GM19397 (cell line): ENCODE results near the gene HBG2.
"Not testable (repeated sequence)": the region's sequence is repeated elsewhere in the genome, so short reads cannot be mapped to it uniquely, and the experiment has no call there.

Experiments
- ATAC-seq: cut with Tn5 transposase; IDR thresholded peaks from one replicate; pipeline ENCODE4 v1.9.1; 2021; ENCODE audit warnings: mild to moderate bottlenecking, moderate library complexity; ENCODE audit not compliant: unreplicated experiment

HBG2 gene

DNA sequence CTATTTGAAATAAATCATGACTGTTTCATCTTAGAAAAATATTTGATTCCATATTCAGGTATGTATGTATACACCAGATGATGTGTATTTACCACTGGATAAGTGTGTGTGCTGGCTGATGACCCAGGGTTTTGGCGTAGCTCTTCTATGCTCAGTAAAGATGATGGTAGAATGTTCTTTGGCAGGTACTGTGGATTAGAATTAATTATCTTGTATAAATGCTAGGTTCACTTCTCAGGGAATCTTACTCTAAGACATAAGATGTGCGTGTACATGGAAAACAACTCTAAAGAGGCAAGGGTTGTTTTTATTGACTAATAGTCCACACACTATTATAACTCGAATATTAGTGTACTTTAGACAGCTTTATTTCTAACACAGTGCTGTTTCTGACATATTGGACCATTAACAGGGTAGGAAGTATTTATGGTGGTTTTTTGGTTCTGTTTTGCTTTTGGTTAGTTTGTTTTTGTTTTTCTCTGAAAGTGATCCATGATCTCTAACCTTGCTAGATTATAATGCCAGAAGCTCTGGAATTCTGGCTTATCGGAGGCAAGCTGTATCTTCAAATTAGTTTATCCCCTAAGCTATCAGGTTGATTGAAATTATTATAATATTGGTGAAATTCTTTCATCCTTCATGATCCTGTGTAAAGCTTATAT is 3.9 kb downstream of the HBG2 start:
- no peak for ATAC-seq

DNA sequence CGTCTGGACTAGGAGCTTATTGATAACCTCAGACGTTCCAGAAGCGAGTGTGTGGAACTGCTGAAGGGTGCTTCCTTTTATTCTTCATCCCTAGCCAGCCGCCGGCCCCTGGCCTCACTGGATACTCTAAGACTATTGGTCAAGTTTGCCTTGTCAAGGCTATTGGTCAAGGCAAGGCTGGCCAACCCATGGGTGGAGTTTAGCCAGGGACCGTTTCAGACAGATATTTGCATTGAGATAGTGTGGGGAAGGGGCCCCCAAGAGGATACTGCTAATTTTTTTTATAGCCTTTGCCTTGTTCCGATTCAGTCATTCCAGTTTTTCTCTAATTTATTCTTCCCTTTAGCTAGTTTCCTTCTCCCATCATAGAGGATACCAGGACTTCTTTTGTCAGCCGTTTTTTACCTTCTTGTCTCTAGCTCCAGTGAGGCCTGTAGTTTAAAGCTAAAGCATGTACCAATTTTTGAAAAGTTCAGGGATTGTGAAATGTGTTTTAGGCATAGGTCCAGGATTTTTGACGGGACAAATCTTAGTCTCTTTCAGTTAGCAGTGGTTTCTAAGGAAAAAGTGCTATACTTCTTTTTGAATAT is 4.7 kb downstream of the HBG2 start, which contains the start of gene HBG1:
Gene HBG1, minus strand, starts transcription at position 51 of the 590 bp plus-strand sequence. CDS start 53 bp downstream, outside the sequence.
- not testable (repeated sequence) for ATAC-seq

- ATAC-seq: not testable (repeated sequence)
These were observed 6.1 kb downstream of the HBG2 start for GRCh38 chr11:5248498-5248897.

GRCh38 chr11:5247472-5248192 is 6.9 kb downstream of the HBG2 start:
- no peak for ATAC-seq

- ATAC-seq: no peak
These were observed 7.7 kb downstream of the HBG2 start for GRCh38 chr11:5246772-5247471.

- ATAC-seq: no peak
These were observed 9.4 kb downstream of the HBG2 start for GRCh38 chr11:5245155-5245554.

DNA sequence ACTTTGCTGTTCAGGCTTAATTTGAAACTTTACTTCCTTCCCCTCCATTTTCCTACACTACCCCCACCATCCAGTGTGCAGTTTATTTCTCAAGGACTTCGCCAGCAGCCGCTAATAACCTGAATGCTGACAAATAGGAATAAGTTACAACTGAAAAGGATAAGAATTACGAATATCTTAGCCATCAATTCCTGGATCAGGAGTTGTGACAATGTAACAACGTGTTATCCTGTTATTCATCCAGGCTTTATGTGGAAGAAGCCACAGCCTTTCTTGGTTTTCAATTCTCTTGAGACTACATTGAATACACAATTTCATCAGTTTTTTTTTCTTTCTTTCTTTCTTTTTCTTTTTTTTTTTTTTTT is 10.8 kb downstream of the HBG2 start:
- no peak for ATAC-seq

GRCh38 chr11:5242933-5243815 is 11.4 kb downstream of the HBG2 start:
- no peak for ATAC-seq

DNA sequence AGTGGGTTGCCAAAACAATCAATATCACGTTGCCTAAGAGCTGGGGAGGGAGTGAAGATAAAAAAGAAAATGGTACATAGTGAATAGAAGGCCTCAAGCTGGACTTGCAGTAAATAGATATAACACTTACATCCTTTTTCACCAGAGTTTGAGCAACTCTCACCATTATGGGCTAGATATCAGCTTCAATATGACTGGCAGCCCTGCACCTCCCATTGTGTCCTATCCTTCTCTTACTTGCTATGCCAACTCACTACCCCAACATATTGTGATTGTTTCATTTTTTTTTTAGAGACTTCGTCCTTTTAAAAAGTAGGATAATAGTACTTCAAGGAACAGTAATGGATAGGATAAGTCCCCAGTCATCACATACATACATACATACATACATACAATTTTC is 12.4 kb downstream of the HBG2 start:
- no peak for ATAC-seq

DNA sequence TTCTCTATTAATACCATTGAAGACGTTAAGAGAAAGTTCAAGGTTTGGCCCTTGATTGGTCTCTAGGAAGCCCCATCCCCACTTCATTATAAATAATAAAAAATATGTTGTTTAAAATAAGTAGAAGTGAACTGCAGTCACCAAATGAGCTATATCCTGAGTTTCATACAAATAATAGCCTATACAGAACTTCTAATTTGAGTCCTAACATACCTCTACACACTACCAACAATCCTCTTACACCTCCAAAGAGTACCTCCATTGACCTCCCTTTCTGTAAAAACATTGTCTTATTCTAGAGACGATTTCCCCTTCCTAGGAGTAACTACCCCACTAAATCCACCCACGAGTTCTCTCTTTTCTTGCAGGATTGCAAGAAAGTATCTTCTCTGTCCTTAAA is 13.1 kb downstream of the HBG2 start:
- no peak for ATAC-seq

DNA sequence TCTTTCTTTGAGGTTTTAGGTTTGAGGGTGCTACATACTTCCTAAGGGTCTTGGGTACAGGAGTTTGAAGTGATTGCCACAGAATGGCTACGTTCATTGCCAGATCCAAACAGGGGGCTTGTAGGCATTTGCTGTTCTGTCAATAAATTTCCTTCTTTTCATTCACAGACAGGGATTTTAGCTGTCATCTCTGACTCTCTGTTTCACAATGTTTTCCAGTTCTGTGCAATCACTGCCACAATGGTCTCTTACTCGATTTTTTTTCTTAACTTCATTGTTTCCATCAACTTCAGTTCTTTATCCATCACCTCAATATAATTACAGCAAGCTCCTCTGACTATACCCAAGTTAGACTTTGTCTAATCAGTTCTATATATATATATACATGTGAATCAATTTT is 14.1 kb downstream of the HBG2 start:
- no peak for ATAC-seq

GRCh38 chr11:5240056-5240455 is 14.5 kb downstream of the HBG2 start:
- no peak for ATAC-seq

GRCh38 chr11:5239046-5239445 is 15.5 kb downstream of the HBG2 start:
- ATAC-seq: no peak

- ATAC-seq: no peak
These were observed 16.1 kb downstream of the HBG2 start for GRCh38 chr11:5238486-5238885.

- ATAC-seq: no peak
These were observed 17.2 kb downstream of the HBG2 start for GRCh38 chr11:5237420-5237819.

DNA sequence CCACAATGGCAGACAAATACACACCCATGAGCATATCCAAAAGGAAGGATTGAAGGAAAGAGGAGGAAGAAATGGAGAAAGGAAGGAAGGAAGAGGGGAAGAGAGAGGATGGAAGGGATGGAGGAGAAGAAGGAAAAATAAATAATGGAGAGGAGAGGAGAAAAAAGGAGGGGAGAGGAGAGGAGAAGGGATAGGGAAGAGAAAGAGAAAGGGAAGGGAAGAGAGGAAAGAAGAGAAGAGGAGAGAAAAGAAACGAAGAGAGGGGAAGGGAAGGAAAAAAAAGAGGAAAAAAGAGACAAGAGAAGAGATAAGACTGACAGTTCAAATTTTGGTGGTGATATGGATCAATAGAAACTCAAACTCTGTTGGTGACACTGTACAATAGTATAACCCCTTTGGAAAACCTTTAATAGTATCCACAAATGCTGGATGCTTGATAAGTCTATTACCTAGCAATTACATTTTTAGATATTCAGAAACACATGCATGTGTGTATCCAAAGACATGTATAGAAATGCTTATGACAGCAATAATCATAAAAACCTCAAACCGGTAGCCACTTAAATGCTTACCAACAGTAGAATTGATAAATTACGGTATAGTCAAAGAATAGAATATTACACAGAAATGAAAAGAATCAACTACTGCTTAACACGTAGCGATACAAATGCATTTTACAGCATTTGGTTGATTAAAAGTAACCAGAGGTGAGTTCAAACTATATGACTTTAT is 19.1 kb downstream of the HBG2 start:
- ATAC-seq: no peak

GRCh38 chr11:5234381-5234834 is 20.2 kb downstream of the HBG2 start, which contains the start of gene HBD:
Gene HBD (minus strand): TSS chr11:5234483. CDS start chr11:5234433, 50 bp downstream.
- no peak for ATAC-seq

DNA sequence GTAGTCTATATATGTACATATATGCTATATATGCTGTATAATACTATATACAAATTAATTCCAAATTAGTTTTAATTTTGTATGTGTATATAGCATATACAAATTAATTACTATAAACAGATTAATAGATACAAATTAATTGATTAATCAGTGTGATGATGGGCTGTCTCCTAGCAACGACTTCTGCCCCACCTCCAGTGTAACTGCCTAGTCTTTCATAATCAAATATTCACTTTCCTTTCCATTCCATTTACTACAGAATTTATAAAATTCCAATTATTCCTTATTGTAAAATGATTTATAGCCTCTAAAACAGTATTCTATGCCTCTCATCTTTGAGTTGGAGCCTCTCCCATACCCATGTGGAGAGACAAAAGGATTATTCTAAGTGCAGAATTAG is 21.3 kb downstream of the HBG2 start:
- ATAC-seq: no peak

- no peak for ATAC-seq
These were observed 21.8 kb downstream of the HBG2 start for GRCh38 chr11:5232821-5233220.

DNA sequence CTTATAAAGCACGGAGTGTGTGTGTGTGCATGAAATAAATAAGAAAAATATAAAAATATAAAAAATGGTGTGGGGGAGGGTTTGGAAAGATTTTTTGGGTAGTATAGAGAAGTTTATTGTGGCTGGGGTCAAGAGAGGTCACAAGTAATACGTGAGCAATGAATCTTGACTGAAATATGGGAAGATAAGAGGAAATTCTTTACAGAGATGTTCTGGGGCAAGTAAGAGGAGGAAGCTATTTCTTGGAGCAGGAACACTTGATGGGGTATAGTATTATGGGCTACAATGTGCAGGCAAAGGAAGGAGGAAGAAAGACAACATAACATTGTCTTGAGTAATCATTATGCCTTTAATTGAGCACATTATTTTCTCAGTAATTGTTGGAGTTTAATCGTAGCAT is 22.4 kb downstream of the HBG2 start:
- no peak for ATAC-seq
